HAP-1 (cell line): Measurements from ENCODE around the gene MYO15A.

Experiments
- DNase-seq, 2 experiments: peaks; one replicate each; pipeline ENCODE4 v3.0.0-alpha.2; 2016 to 2020; ENCODE audit warnings: low spot score in 2 of 2
- H3K27me3 ChIP-seq: fragments of 250-450 bp; sonication (Bioruptor Pico); 2 replicates; pipeline ENCODE4 v1.5.1; 2020; ENCODE audit warnings: low read depth, mild to moderate bottlenecking, moderate library complexity
- H3K36me3 ChIP-seq: fragments of 250-450 bp; sonication (Bioruptor Pico); replicated peaks from 2 replicates; pipeline ENCODE4 v1.5.1; 2020; ENCODE audit warnings: mild to moderate bottlenecking
- H3K4me1 ChIP-seq: fragments of 250-450 bp; sonication (Bioruptor Pico); 2 replicates; pipeline ENCODE4 v1.5.1; 2020; ENCODE audit warnings: mild to moderate bottlenecking
- H3K4me3 ChIP-seq: fragments of 250-450 bp; sonication (Bioruptor Pico); 2 replicates; pipeline ENCODE4 v1.5.1; 2020; ENCODE audit warnings: mild to moderate bottlenecking, moderate library complexity
- H3K9me3 ChIP-seq: fragments of 250-450 bp; sonication (Bioruptor Pico); 2 replicates; pipeline ENCODE4 v1.5.1; 2020; ENCODE audit warnings: mild to moderate bottlenecking, moderate library complexity
- in situ Hi-C: fragments of 300-500 bp; cut with MboI; formaldehyde crosslinking; loops from 3 replicates; pipeline ENCODE4 v1.14.3; 2020; ENCODE audit warnings: low sequenced_read_pairs, inconsistent platforms, mixed read lengths

Gene MYO15A

GRCh38 chr17:18224387-18225120 is 116.0 kb downstream of the MYO15A start:
- H3K4me1 ChIP-seq: peaks cover 13% of the 10 kb centered on the region
- peak; percentile 87 to 90 for DNase-seq
- no peaks in the 10 kb centered on the region for H3K36me3 ChIP-seq
- H3K27me3 ChIP-seq: no peaks in the 10 kb centered on the region
- peak overlapping the region; percentile 27 for H3K4me3 ChIP-seq
- in situ Hi-C loops: no loop called here
- no peaks in the 10 kb centered on the region for H3K9me3 ChIP-seq

- in situ Hi-C loops: no loop called here
- Histone ChIP-seq H3K4me3 (peak within 1 kb of the TSS; percentile 76), H3K9me3 (no peaks in the 10 kb centered on the region), H3K4me1 (peaks cover 13% of the 10 kb centered on the region), H3K36me3 (no peaks in the 10 kb centered on the region), H3K27me3 (no peaks in the 10 kb centered on the region)
- DNase-seq: peak; percentile 91 to 97
These were observed 116.6 kb downstream of the MYO15A start, which contains the start of gene LLGL1 for GRCh38 chr17:18225121-18225641. LLGL1 (plus strand) TSS chr17:18225635; CDS start chr17:18225683, 48 bp downstream.

GRCh38 chr17:18225642-18226283 is 117.2 kb downstream of the MYO15A start:
- H3K4me1 ChIP-seq: peaks cover 13% of the 10 kb centered on the region
- no peaks in the 10 kb centered on the region for H3K9me3 ChIP-seq
- peak overlapping the region; percentile 76 for H3K4me3 ChIP-seq
- in situ Hi-C loops: no loop called here
- no peaks in the 10 kb centered on the region for H3K36me3 ChIP-seq
- no peaks in the 10 kb centered on the region for H3K27me3 ChIP-seq
- DNase-seq: peak in 1 of 2 experiments; percentile 25

- no peaks in the 10 kb centered on the region for H3K27me3 ChIP-seq
- peak overlapping the region; percentile 76 for H3K4me3 ChIP-seq
- H3K9me3 ChIP-seq: no peaks in the 10 kb centered on the region
- peaks cover 13% of the 10 kb centered on the region for H3K4me1 ChIP-seq
- H3K36me3 ChIP-seq: no peaks in the 10 kb centered on the region
- in situ Hi-C loops: no loop called here
- no peak for DNase-seq
These were observed 117.9 kb downstream of the MYO15A start for GRCh38 chr17:18226284-18226945.

GRCh38 chr17:18227635-18228034 is 119.1 kb downstream of the MYO15A start:
- Histone ChIP-seq H3K27me3 (no peaks in the 10 kb centered on the region), H3K4me1 (peaks cover 13% of the 10 kb centered on the region), H3K36me3 (no peaks in the 10 kb centered on the region), H3K9me3 (no peaks in the 10 kb centered on the region), H3K4me3 (no peak overlapping the region)
- in situ Hi-C loops: no loop called here
- DNase-seq: no peak

- Histone ChIP-seq H3K9me3 (no peaks in the 10 kb centered on the region), H3K4me3 (no peak overlapping the region), H3K4me1 (peaks cover 13% of the 10 kb centered on the region), H3K36me3 (no peaks in the 10 kb centered on the region), H3K27me3 (no peaks in the 10 kb centered on the region)
- no peak for DNase-seq
- in situ Hi-C loops: no loop called here
These were observed 119.7 kb downstream of the MYO15A start for GRCh38 chr17:18228176-18228682.

- H3K9me3 ChIP-seq: no peaks in the 10 kb centered on the region
- in situ Hi-C loops: no loop called here
- DNase-seq: no peak
- no peaks in the 10 kb centered on the region for H3K27me3 ChIP-seq
- peaks cover 10% of the 10 kb centered on the region for H3K4me1 ChIP-seq
- no peaks in the 10 kb centered on the region for H3K36me3 ChIP-seq
- no peak overlapping the region for H3K4me3 ChIP-seq
These were observed 120.7 kb downstream of the MYO15A start for GRCh38 chr17:18229254-18229653.
